ENCODE data around the gene CLDN4. TPM values are rescaled to one million over a fixed set of nuclear protein-coding genes. Genes with fewer than 3 reads are reported as not detected.
"Not testable (repeated sequence)": the region's sequence is repeated elsewhere in the genome, so short reads cannot be mapped to it uniquely, and the experiment has no call there.

CLDN4 gene
- total and polyA plus RNA-seq, 9 of the 15 experiments (the other 6 are each of a cell fraction or from before 2014, with no cell fraction given), result 0.05 to 0.60 (median 0.06) TPM; not detected in 3

DNA sequence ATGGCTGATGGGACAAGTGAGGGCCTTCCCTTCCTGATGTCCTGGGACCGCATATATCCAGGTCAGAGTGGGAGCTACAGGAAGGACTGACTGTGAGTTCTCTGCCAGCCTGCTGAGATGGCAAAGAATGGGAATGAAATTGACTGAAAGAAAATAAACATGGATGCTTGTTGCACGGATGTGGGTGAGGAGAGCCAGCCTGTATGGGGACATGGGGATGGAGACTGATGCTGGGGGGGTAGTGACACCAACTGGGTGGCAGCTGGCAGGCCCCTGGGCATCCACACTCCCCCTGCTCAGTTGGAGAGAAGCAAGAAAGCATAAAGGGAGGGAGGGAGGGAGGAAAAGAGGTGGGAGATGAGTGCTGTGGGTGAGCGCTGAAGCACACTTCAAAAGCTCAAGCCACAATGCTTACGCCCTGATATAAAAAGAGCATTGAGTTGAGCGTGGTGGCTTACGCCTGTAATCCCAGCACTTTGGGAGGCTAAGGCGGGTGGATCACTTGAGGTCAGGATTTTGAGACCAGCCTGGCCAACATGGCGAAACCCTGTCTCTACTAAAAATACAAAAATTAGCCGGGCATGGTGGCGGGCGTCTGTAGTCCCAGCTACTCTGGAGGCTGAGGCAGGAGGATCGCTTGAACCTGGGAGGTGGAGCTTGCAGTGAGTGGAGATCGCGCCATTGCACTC lies 9.1 kb upstream of the CLDN4 start:
- H3K4me2 ChIP-seq (ENCODE audit: insufficient read depth, low read length); intact Hi-C loops (cut with micrococcal nuclease); ATAC-seq; H4K20me1 ChIP-seq (replicated peaks; ENCODE audit: control insufficient read depth, insufficient read depth, low read length); DNase-seq (ENCODE audit: extremely low read depth in 1 of 4, low spot score in 3 of 4); H3K27me3 ChIP-seq (ENCODE audit: control insufficient read depth in 2 of 2, insufficient read depth in 2 of 2, low read length in 2 of 2); FAIRE-seq; H3K27ac ChIP-seq (ENCODE audit: extremely low read depth, low read depth, low read length); CTCF ChIA-PET (ENCODE audit: low intra/inter-chr PET ratio); H3K9me3 ChIP-seq (replicated peaks; ENCODE audit: control insufficient read depth, insufficient read depth, low read depth, low read length); in situ Hi-C loops (cut with MboI); H3K9me1 ChIP-seq (ENCODE audit: control insufficient read depth, insufficient read depth, low read length); H3K79me2 ChIP-seq (ENCODE audit: control insufficient read depth, insufficient read depth, low read length); BruUV-seq (replicated peaks); H3K4me3 ChIP-seq; H3K36me3 ChIP-seq (ENCODE audit: control insufficient read depth, insufficient read depth, low read length): not testable (repeated sequence)
- WGBS (ENCODE audit: insufficient coverage, low coverage, missing lambda C conversion rate), result 65% methylated on average over 14 of the region's 14 CpGs
- POLR2A ChIA-PET, result interaction anchor here (1.0 to 2.1 kb wide), 3 partner anchors 11 to 35 kb away, joined by 3 to 5 read pairs (median 5); no protein-coding TSS in a partner anchor
- peak overlapping the region in 1 of 2 experiments; percentile 82; a peak in 1 of 4 replicates for H3K9ac ChIP-seq (ENCODE audit: insufficient read depth in 1 of 2, low read depth in 2 of 2, low read length in 2 of 2)
- peak overlapping the region; percentile 47 for H2AFZ ChIP-seq (ENCODE audit: low read depth, low read length)
- TF ChIP-seq, protein P1, sequence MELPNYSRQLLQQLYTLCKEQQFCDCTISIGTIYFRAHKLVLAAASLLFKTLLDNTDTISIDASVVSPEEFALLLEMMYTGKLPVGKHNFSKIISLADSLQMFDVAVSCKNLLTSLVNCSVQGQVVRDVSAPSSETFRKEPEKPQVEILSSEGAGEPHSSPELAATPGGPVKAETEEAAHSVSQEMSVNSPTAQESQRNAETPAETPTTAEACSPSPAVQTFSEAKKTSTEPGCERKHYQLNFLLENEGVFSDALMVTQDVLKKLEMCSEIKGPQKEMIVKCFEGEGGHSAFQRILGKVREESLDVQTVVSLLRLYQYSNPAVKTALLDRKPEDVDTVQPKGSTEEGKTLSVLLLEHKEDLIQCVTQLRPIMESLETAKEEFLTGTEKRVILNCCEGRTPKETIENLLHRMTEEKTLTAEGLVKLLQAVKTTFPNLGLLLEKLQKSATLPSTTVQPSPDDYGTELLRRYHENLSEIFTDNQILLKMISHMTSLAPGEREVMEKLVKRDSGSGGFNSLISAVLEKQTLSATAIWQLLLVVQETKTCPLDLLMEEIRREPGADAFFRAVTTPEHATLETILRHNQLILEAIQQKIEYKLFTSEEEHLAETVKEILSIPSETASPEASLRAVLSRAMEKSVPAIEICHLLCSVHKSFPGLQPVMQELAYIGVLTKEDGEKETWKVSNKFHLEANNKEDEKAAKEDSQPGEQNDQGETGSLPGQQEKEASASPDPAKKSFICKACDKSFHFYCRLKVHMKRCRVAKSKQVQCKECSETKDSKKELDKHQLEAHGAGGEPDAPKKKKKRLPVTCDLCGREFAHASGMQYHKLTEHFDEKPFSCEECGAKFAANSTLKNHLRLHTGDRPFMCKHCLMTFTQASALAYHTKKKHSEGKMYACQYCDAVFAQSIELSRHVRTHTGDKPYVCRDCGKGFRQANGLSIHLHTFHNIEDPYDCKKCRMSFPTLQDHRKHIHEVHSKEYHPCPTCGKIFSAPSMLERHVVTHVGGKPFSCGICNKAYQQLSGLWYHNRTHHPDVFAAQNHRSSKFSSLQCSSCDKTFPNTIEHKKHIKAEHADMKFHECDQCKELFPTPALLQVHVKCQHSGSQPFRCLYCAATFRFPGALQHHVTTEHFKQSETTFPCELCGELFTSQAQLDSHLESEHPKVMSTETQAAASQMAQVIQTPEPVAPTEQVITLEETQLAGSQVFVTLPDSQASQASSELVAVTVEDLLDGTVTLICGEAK (IDR thresholded peaks at IDR 0.05), result 0 out of 2 replicates have a peak, but pooled peaks have one; percentile 9
- TF ChIP-seq, protein P1 (CRISPR knock-in tag; IDR thresholded peaks at IDR 0.05), result not testable (repeated sequence)
- TF ChIP-seq GABPB1 (CRISPR knock-in tag; IDR thresholded peaks at IDR 0.05), result 0 out of 2 replicates have a peak, but pooled peaks have one; percentile 6
- 0 out of 2 replicates have a peak, but pooled peaks have one; percentile 27 for TF ChIP-seq SMARCA5 (IDR thresholded peaks at IDR 0.05)
- TF ChIP-seq, protein P2, sequence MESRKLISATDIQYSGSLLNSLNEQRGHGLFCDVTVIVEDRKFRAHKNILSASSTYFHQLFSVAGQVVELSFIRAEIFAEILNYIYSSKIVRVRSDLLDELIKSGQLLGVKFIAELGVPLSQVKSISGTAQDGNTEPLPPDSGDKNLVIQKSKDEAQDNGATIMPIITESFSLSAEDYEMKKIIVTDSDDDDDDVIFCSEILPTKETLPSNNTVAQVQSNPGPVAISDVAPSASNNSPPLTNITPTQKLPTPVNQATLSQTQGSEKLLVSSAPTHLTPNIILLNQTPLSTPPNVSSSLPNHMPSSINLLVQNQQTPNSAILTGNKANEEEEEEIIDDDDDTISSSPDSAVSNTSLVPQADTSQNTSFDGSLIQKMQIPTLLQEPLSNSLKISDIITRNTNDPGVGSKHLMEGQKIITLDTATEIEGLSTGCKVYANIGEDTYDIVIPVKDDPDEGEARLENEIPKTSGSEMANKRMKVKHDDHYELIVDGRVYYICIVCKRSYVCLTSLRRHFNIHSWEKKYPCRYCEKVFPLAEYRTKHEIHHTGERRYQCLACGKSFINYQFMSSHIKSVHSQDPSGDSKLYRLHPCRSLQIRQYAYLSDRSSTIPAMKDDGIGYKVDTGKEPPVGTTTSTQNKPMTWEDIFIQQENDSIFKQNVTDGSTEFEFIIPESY (CRISPR knock-in tag; IDR thresholded peaks at IDR 0.05), result peak; percentile 77; the same call in 1 of the 2 replicates
- TF ChIP-seq, protein P3, sequence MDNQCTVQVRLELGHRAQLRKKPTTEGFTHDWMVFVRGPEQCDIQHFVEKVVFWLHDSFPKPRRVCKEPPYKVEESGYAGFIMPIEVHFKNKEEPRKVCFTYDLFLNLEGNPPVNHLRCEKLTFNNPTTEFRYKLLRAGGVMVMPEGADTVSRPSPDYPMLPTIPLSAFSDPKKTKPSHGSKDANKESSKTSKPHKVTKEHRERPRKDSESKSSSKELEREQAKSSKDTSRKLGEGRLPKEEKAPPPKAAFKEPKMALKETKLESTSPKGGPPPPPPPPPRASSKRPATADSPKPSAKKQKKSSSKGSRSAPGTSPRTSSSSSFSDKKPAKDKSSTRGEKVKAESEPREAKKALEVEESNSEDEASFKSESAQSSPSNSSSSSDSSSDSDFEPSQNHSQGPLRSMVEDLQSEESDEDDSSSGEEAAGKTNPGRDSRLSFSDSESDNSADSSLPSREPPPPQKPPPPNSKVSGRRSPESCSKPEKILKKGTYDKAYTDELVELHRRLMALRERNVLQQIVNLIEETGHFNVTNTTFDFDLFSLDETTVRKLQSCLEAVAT (IDR thresholded peaks at IDR 0.05), result peak in 1 of 2 experiments; percentile 62; a peak in 1 of 4 replicates
- H3K4me1 ChIP-seq (replicated peaks in 1 of 2; ENCODE audit: control insufficient read depth in 2 of 2, insufficient read depth in 2 of 2, low read length in 2 of 2), result peaks cover 22 to 25% of the 10 kb centered on the region in 2 experiments

All from K562 (cell line).